Adrenal gland (tissue), 12 donors: ENCODE measurements around the gene CCN5. TPM values are rescaled to one million over a fixed set of nuclear protein-coding genes. Genes with fewer than 3 reads are reported as not detected.

Experiments
- DNase-seq, 7 donors: peaks; one replicate each; pipeline ENCODE4 v3.0.0-alpha.2; 2019 to 2020
- H3K27ac ChIP-seq, 5 donors: fragments of 200-600 bp; sonication (generic) in 4 of 5; 1 replicate in 3 of 5; 2 replicates in 2 of 5; pipeline versions ENCODE4 v1.5.1 to v1.8.0; 2016 to 2020; ENCODE audit warnings: mild to moderate bottlenecking in 1 of 5
- H3K27me3 ChIP-seq: fragments of 200-600 bp; 2 replicates; pipeline ENCODE4 v1.8.0; 2021
- H3K36me3 ChIP-seq, 2 donors: fragments of 200-600 bp; replicated peaks in 1 of 2; 1 replicate in 1 of 2; 2 replicates in 1 of 2; pipeline versions ENCODE4 v1.5.1 to v1.8.0; 2018 to 2022
- H3K4me1 ChIP-seq, 2 donors: fragments of 200-600 bp; replicated peaks in 1 of 2; 1 replicate in 1 of 2; 2 replicates in 1 of 2; pipeline versions ENCODE4 v1.5.1 to v1.8.0; 2018 to 2021
- H3K4me3 ChIP-seq, 4 donors: fragments of 200-600 bp; sonication (generic) in 3 of 4; one replicate each; pipeline ENCODE4 v1.5.1; 2016 to 2018
- H3K9me3 ChIP-seq, 3 donors: fragments of 200-600 bp; sonication (generic) in 1 of 3; replicated peaks in 1 of 3; 1 replicate in 2 of 3; 2 replicates in 1 of 3; pipeline versions ENCODE4 v1.5.1 to v1.8.0; 2016 to 2021
- CTCF ChIP-seq, 6 experiments: fragments of 450-650 bp in 4 of 6; fragments of 200-600 bp in 2 of 6; sonication (generic) in 1 of 6; IDR thresholded peaks; 1 replicate in 5 of 6; 2 replicates in 1 of 6; pipeline versions ENCODE4 v1.5.1 to v1.8.0; 2016 to 2021; ENCODE audit warnings: antibody characterized with exemption in 6 of 6, mild to moderate bottlenecking in 2 of 6, moderate library complexity in 1 of 6
- POLR2A ChIP-seq, 2 donors: fragments of 450-650 bp; IDR thresholded peaks; one replicate each; pipeline ENCODE4 v1.6.1; 2017; ENCODE audit warnings: antibody characterized with exemption in 2 of 2, mild to moderate bottlenecking in 2 of 2, moderate library complexity in 1 of 2
- WGBS, 4 donors: extraction: QIAGEN DNeasy Blood & Tissue Kit in 2 of 4; methylation state at CpG; one replicate each; pipeline versions ENCODE4 v1.1.5 to v1.1.7; 2013 to 2017; 5-methylcytosine and 5-hydroxymethylcytosine counted together
- intact Hi-C, 2 donors: fragments of 100-400 bp; cut with DNase I; formaldehyde crosslinking; loops; one replicate each; pipeline versions ENCODE4 v1.14.1 to v1.15.0; 2022 to 2023
- polyA plus RNA-seq, 3 donors: library from polyadenylated mRNA; stranded (reverse); fragments of 200-250 nt in 2 of 3; fragments of 350-450 nt in 1 of 3; fragmentation: Illumina TruSeq in 1 of 3; extraction: RNeasy Lipid Tissue Mini Kit (QIAGEN cat#74804) in 1 of 3; gene quantifications; one replicate each; pipeline ENCODE4 v1.2.3, GENCODE V29; 2013 to 2014
- total RNA-seq, 9 donors: library from RNA; depleted of rRNA in 4 of 9; stranded (reverse); fragments of >200 nt in 4 of 9; fragments of 120-200 nt in 1 of 9; fragmentation: NEBNext Ultra II Directional in 1 of 9; extraction: Animal tissue kit (Norgen Biotek cat#: 25700) in 1 of 9; gene quantifications; one replicate each; pipeline versions ENCODE4 v1.1.0 to v1.2.4, GENCODE V29; 2013 to 2023
- donor health status: healthy with polysubstance abuse.
- donor health status: Bipolar disorder and iron deficiency.
- donor health status: DM: yes; HTN: yes; CAD: no.
- donor health status: DM: no; HTN: no; CAD: no.
- donor health status: DM: no; HTN: no; CAD: no.
- donor health status: DM: yes; HTN: yes; CAD: no.

The CCN5 gene
- total and polyA plus RNA-seq, 12 donors, result 8.0 to 115 (median 52.7) TPM

- no peak overlapping the region for H3K4me3 ChIP-seq
- no peak for TF ChIP-seq CTCF (IDR thresholded peaks at IDR 0.05)
- TF ChIP-seq POLR2A (IDR thresholded peaks at IDR 0.05), result no peak
- H3K9me3 ChIP-seq, result no peaks in the 10 kb centered on the region
- 39 to 73% (median 67%) methylated on average over 9 to 14 of the region's 14 CpGs for WGBS, 4 donors
- intact Hi-C loops, result no loop called here
- H3K4me1 ChIP-seq, result peaks cover 6 to 19% of the 10 kb centered on the region in 2 donors
- H3K27me3 ChIP-seq, result no peaks in the 10 kb centered on the region
- DNase-seq, result peak in 1 of 7 donors; percentile 44
- H3K27ac ChIP-seq, result peak overlapping the region in 1 of 5 donors; percentile 58
- no peaks in the 10 kb centered on the region for H3K36me3 ChIP-seq
These were observed 27.3 kb downstream of the CCN5 start for GRCh38 chr20:44742304-44743079.

- Histone ChIP-seq H3K4me1 (peaks cover 6 to 23% of the 10 kb centered on the region in 2 donors), H3K4me3 (no peak overlapping the region), H3K9me3 (no peaks in the 10 kb centered on the region), H3K27ac (no peak overlapping the region), H3K27me3 (no peaks in the 10 kb centered on the region), H3K36me3 (no peaks in the 10 kb centered on the region)
- intact Hi-C loops, result no loop called here
- DNase-seq, result no peak
- TF ChIP-seq POLR2A (IDR thresholded peaks at IDR 0.05) (no peak), CTCF (IDR thresholded peaks at IDR 0.05) (no peak)
- 75 to 87% (median 76%) methylated on average over 7 of the region's 7 CpGs for WGBS, 4 donors
These were observed 28.0 kb downstream of the CCN5 start for GRCh38 chr20:44743080-44743701.

- 86 to 96% (median 90%) methylated on average over 9 to 12 of the region's 12 CpGs for WGBS, 4 donors
- no peaks in the 10 kb centered on the region for H3K27me3 ChIP-seq
- H3K27ac ChIP-seq, result no peak overlapping the region
- no peak overlapping the region for H3K4me3 ChIP-seq
- TF ChIP-seq CTCF (IDR thresholded peaks at IDR 0.05) (no peak), POLR2A (IDR thresholded peaks at IDR 0.05) (no peak)
- no peaks in the 10 kb centered on the region for H3K36me3 ChIP-seq
- no peak for DNase-seq
- no peaks in the 10 kb centered on the region for H3K9me3 ChIP-seq
- peaks cover 6 to 23% of the 10 kb centered on the region in 2 donors for H3K4me1 ChIP-seq
- intact Hi-C loops, result no loop called here
These were observed 28.9 kb downstream of the CCN5 start for GRCh38 chr20:44743916-44744655.

GRCh38 chr20:44745122-44745597, 30.0 kb downstream of the CCN5 start:
- no peak for DNase-seq
- peak overlapping the region in 1 of 5 donors; percentile 64 for H3K27ac ChIP-seq
- intact Hi-C loops, result no loop called here
- peak overlapping the region in 1 of 4 donors; percentile 64 for H3K4me3 ChIP-seq
- whole genome bisulfite sequencing, 4 donors, result 19 to 31% (median 27%) methylated on average over 5 of the region's 5 CpGs
- peaks cover 3% of the 10 kb centered on the region for H3K27me3 ChIP-seq
- H3K9me3 ChIP-seq, result no peaks in the 10 kb centered on the region
- no peak for TF ChIP-seq CTCF (IDR thresholded peaks at IDR 0.05)
- TF ChIP-seq POLR2A (IDR thresholded peaks at IDR 0.05), result no peak
- H3K36me3 ChIP-seq, result no peaks in the 10 kb centered on the region
- peaks cover 6 to 23% of the 10 kb centered on the region in 2 donors for H3K4me1 ChIP-seq
